OCI-LY7 (cell line): ENCODE results near the gene ADGRL2. TPM values are rescaled to one million over a fixed set of nuclear protein-coding genes. Genes with fewer than 3 reads are reported as not detected.
"Not testable (repeated sequence)": the region's sequence is repeated elsewhere in the genome, so short reads cannot be mapped to it uniquely, and the experiment has no call there.

Source experiments
- BruUV-seq: library from RNA; stranded (reverse); fragments of 400-500 nt; replicated peaks from 2 replicates; lab custom pipeline; 2021; lab: Mats Ljungman, UMichigan
- CTCF ChIA-PET: fragments of 300-600 bp; sonication (Branson Sonifier 250); formaldehyde crosslinking; loops from one replicate; lab custom pipeline; 2022; ENCODE audit warnings: antibody characterized with exemption; ENCODE audit not compliant: unreplicated experiment; lab: Charles Lee
- POLR2A ChIA-PET: fragments of 300-600 bp; sonication (Branson Sonifier 250); formaldehyde crosslinking; loops from one replicate; lab custom pipeline; 2022; ENCODE audit warnings: antibody characterized with exemption; lab: Charles Lee
- DNase-seq: peaks from one replicate; pipeline ENCODE4 v3.0.0-alpha.2; 2015; ENCODE audit warnings: low spot score
- H2AFZ ChIP-seq: fragments of 200-600 bp; sonication (generic), shearing (Covaris generic); 2 replicates; pipeline ENCODE4 v1.6.1; 2014; ENCODE audit warnings: mild to moderate bottlenecking, antibody characterized with exemption, low read length, moderate library complexity
- H3K27ac ChIP-seq: fragments of 200-600 bp; sonication (generic); 2 replicates; pipeline ENCODE4 v1.5.1; 2014; ENCODE audit warnings: mixed run types, low read depth, mild to moderate bottlenecking, moderate library complexity, low read length, inconsistent platforms; ENCODE audit not compliant: poor library complexity, severe bottlenecking
- H3K36me3 ChIP-seq: fragments of 200-600 bp; sonication (generic); 2 replicates; pipeline ENCODE4 v1.6.1; 2014; ENCODE audit warnings: mild to moderate bottlenecking, antibody characterized with exemption, low read length, moderate library complexity, mixed read lengths; ENCODE audit not compliant: insufficient read depth
- H3K4me1 ChIP-seq: fragments of 200-600 bp; sonication (generic); 2 replicates; pipeline ENCODE4 v1.5.1; 2014; ENCODE audit warnings: mild to moderate bottlenecking, low read length; ENCODE audit not compliant: insufficient read depth, poor library complexity, severe bottlenecking
- H3K4me2 ChIP-seq: fragments of 200-600 bp; sonication (generic); 2 replicates; pipeline ENCODE4 v1.6.1; 2014; ENCODE audit warnings: mild to moderate bottlenecking, low read length
- H3K4me3 ChIP-seq: fragments of 200-600 bp; sonication (generic); 2 replicates; pipeline ENCODE4 v1.5.1; 2014; ENCODE audit warnings: mild to moderate bottlenecking, low read depth, low read length; ENCODE audit not compliant: poor library complexity, severe bottlenecking
- H3K79me2 ChIP-seq: fragments of 200-600 bp; sonication (generic); 2 replicates; pipeline ENCODE4 v1.6.1; 2016; ENCODE audit warnings: low read depth, mild to moderate bottlenecking, low read length, moderate library complexity, mixed read lengths; ENCODE audit not compliant: insufficient read depth
- H3K9me2 ChIP-seq: fragments of 200-600 bp; sonication (generic); 2 replicates; pipeline ENCODE4 v1.6.1; 2016; ENCODE audit warnings: mild to moderate bottlenecking, low read length, mixed read lengths; ENCODE audit not compliant: insufficient read depth
- H3K9me3 ChIP-seq: fragments of 200-600 bp; sonication (generic); 2 replicates; pipeline ENCODE4 v1.6.1; 2014; ENCODE audit warnings: mild to moderate bottlenecking, mixed run types, low read length, mixed read lengths
- H4K20me1 ChIP-seq: fragments of 200-600 bp; sonication (generic); 2 replicates; pipeline ENCODE4 v1.6.1; 2014; ENCODE audit warnings: mild to moderate bottlenecking, antibody characterized with exemption, low read length, moderate library complexity, mixed read lengths; ENCODE audit not compliant: insufficient read depth
- EZH2phosphoT487 ChIP-seq: fragments of 200-600 bp; sonication (generic); IDR thresholded peaks from 2 replicates; pipeline ENCODE4 v1.6.1; 2018; ENCODE audit warnings: low read depth, borderline replicate concordance, mild to moderate bottlenecking, mixed run types, antibody characterized with exemption, low read length, moderate library complexity, mixed read lengths
- intact Hi-C: fragments of 100-400 bp; cut with micrococcal nuclease; formaldehyde crosslinking; loops from one replicate; pipeline ENCODE4 v1.10.0; 2022; ENCODE audit not compliant: unreplicated experiment
- total RNA-seq, 2 experiments: library from RNA; depleted of rRNA in 1 of 2; stranded (reverse); fragments of >200 nt in 1 of 2; shearing (Covaris generic) in 1 of 2; gene quantifications; 2 replicates each; pipeline ENCODE4 v1.2.3, GENCODE V29; 2014 to 2022
- TF ChIP-seq, protein P1 (sequence below): fragments of 200-600 bp; sonication (generic); conservative IDR thresholded peaks from 2 replicates; pipeline ENCODE4 v1.5.1; 2014; ENCODE audit warnings: mild to moderate bottlenecking, antibody characterized with exemption, low read length, moderate library complexity, mixed read lengths

Gene ADGRL2
- total RNA-seq, 2 experiments from 2014 or later: not detected

GRCh38 chr1:81885291-81885690, 84.6 kb downstream of the ADGRL2 start:
- no peaks in the 10 kb centered on the region for H3K4me1 ChIP-seq
- no peak overlapping the region for H2AFZ ChIP-seq
- no peaks in the 10 kb centered on the region for H3K79me2 ChIP-seq
- H3K4me2 ChIP-seq: no peak overlapping the region
- CTCF ChIA-PET: no interaction called here
- DNase-seq: no peak
- intact Hi-C loops: no loop called here
- H3K4me3 ChIP-seq: no peak overlapping the region
- BruUV-seq: no TSS peak
- POLR2A ChIA-PET: no interaction called here
- no peaks in the 10 kb centered on the region for H3K36me3 ChIP-seq
- no peak overlapping the region for H3K27ac ChIP-seq
- TF ChIP-seq EZH2phosphoT487: no peak
- TF ChIP-seq, protein P1, sequence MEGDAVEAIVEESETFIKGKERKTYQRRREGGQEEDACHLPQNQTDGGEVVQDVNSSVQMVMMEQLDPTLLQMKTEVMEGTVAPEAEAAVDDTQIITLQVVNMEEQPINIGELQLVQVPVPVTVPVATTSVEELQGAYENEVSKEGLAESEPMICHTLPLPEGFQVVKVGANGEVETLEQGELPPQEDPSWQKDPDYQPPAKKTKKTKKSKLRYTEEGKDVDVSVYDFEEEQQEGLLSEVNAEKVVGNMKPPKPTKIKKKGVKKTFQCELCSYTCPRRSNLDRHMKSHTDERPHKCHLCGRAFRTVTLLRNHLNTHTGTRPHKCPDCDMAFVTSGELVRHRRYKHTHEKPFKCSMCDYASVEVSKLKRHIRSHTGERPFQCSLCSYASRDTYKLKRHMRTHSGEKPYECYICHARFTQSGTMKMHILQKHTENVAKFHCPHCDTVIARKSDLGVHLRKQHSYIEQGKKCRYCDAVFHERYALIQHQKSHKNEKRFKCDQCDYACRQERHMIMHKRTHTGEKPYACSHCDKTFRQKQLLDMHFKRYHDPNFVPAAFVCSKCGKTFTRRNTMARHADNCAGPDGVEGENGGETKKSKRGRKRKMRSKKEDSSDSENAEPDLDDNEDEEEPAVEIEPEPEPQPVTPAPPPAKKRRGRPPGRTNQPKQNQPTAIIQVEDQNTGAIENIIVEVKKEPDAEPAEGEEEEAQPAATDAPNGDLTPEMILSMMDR: no peak
- no peaks in the 10 kb centered on the region for H3K9me3 ChIP-seq
- H4K20me1 ChIP-seq: no peaks in the 10 kb centered on the region
- no peaks in the 10 kb centered on the region for H3K9me2 ChIP-seq

- intact Hi-C loops, CTCF ChIA-PET: not testable (repeated sequence)
- POLR2A ChIA-PET: interaction anchor here (0.5 kb wide), 1 partner anchor 13 kb away, joined by 3 read pairs; no protein-coding TSS in a partner anchor
Observed at GRCh38 chr1:81886292-81886691, 85.6 kb downstream of the ADGRL2 start.

GRCh38 chr1:81887421-81888144, 86.8 kb downstream of the ADGRL2 start:
- Histone ChIP-seq H3K4me1 (no peaks in the 10 kb centered on the region), H3K36me3 (no peaks in the 10 kb centered on the region), H3K9me3 (no peaks in the 10 kb centered on the region), H4K20me1 (no peaks in the 10 kb centered on the region), H3K4me2 (no peak overlapping the region), H3K79me2 (no peaks in the 10 kb centered on the region), H2AFZ (no peak overlapping the region), H3K9me2 (no peaks in the 10 kb centered on the region), H3K27ac (no peak overlapping the region), H3K4me3 (no peak overlapping the region)
- TF ChIP-seq EZH2phosphoT487: no peak
- TF ChIP-seq, protein P1: no peak
- DNase-seq: no peak
- ChIA-PET POLR2A (interaction anchor here (0.6 kb wide), 2 partner anchors 50 to 122 kb away, joined by 3 read pairs; no protein-coding TSS in a partner anchor), CTCF (no interaction called here)
- no TSS peak for BruUV-seq
- intact Hi-C loops: no loop called here

More at GRCh38 chr1:81886292-81886691, 85.6 kb downstream of the ADGRL2 start:
- not testable (repeated sequence) for H3K4me1 ChIP-seq, H3K9me3 ChIP-seq, H4K20me1 ChIP-seq, H3K79me2 ChIP-seq, H3K9me2 ChIP-seq, H3K4me3 ChIP-seq, BruUV-seq, H3K4me2 ChIP-seq, DNase-seq, H2AFZ ChIP-seq, H3K36me3 ChIP-seq, H3K27ac ChIP-seq
